ENCODE results near the gene AHSA1.

AHSA1 gene

GRCh38 chr14:77511486-77512162 lies 53.7 kb downstream of the AHSA1 start:
- DNase-seq: no peak

- no peak for DNase-seq
These were observed 58.2 kb downstream of the AHSA1 start for GRCh38 chr14:77516126-77516525.
